Sigmoid colon (tissue), 4 donors: ENCODE measurements around the gene KLF15.

Experiments
- CTCF ChIP-seq, 4 experiments: fragments of 450-650 bp in 3 of 4; fragments of 200-600 bp in 1 of 4; IDR thresholded peaks; one replicate each; pipeline ENCODE4 v1.5.1; 2016 to 2019; ENCODE audit warnings: antibody characterized with exemption in 4 of 4, mild to moderate bottlenecking in 3 of 4, moderate library complexity in 2 of 4
- EP300 ChIP-seq, 4 donors: sonication (generic); formaldehyde crosslinking; IDR thresholded peaks; one replicate each; pipeline ENCODE4 v1.6.1; 2017; ENCODE audit warnings: antibody characterized with exemption in 4 of 4
- POLR2A ChIP-seq, 2 donors: fragments of 450-650 bp; IDR thresholded peaks; one replicate each; pipeline ENCODE4 v1.6.1; 2016; ENCODE audit warnings: antibody characterized with exemption in 2 of 2, mild to moderate bottlenecking in 2 of 2, moderate library complexity in 2 of 2
- POLR2AphosphoS5 ChIP-seq, 4 donors: sonication (generic); formaldehyde crosslinking; IDR thresholded peaks; one replicate each; pipeline ENCODE4 v1.6.1; 2017; ENCODE audit warnings: antibody characterized with exemption in 4 of 4

- TF ChIP-seq POLR2A (IDR thresholded peaks at IDR 0.05) (no peak), CTCF (IDR thresholded peaks at IDR 0.05) (no peak), EP300 (IDR thresholded peaks at IDR 0.05) (no peak), POLR2AphosphoS5 (IDR thresholded peaks at IDR 0.05) (no peak)
These were observed 32.6 kb upstream of the KLF15 start for GRCh38 chr3:126389794-126390146.
